ES-I3 (cell line): ENCODE data around the gene TMEM222.
A peak's percentile ranks its signal among the peaks of the same experiment; 100 is the strongest.

Experiments used
- H3K36me3 ChIP-seq: 2 replicates; pipeline ENCODE4 v1.6.1; 2013; ENCODE audit warnings: mild to moderate bottlenecking, low read length, control low read depth, moderate library complexity; ENCODE audit not compliant: insufficient read depth
- H3K4me1 ChIP-seq: 2 replicates; pipeline ENCODE4 v1.6.1; 2013; ENCODE audit warnings: mild to moderate bottlenecking, control low read depth, low read length; ENCODE audit not compliant: insufficient read depth
- H3K9ac ChIP-seq: 2 replicates; pipeline ENCODE4 v1.6.1; 2013; ENCODE audit warnings: low read depth, mild to moderate bottlenecking, low read length, moderate library complexity
- H3K9me3 ChIP-seq: 2 replicates; pipeline ENCODE4 v1.6.1; 2013; ENCODE audit warnings: mild to moderate bottlenecking, low read length, moderate library complexity; ENCODE audit not compliant: control insufficient read depth, insufficient read depth

Gene TMEM222

GRCh38 chr1:27353166-27353565, 31.2 kb downstream of the TMEM222 start:
- H3K4me1 ChIP-seq = peaks cover 8% of the 10 kb centered on the region; the same call in 1 of the 2 replicates
- H3K36me3 ChIP-seq = no peaks in the 10 kb centered on the region
- no peaks in the 10 kb centered on the region for H3K9me3 ChIP-seq
- H3K9ac ChIP-seq = no peak overlapping the region

GRCh38 chr1:27353629-27354028, 31.7 kb downstream of the TMEM222 start:
- H3K36me3 ChIP-seq = no peaks in the 10 kb centered on the region
- H3K4me1 ChIP-seq = peaks cover 8% of the 10 kb centered on the region; the same call in 1 of the 2 replicates

GRCh38 chr1:27355683-27356082, 33.7 kb downstream of the TMEM222 start:
- Histone ChIP-seq H3K9me3 (no peaks in the 10 kb centered on the region), H3K9ac (no peak overlapping the region), H3K4me1 (peaks cover 15% of the 10 kb centered on the region; the same call in 1 of the 2 replicates), H3K36me3 (no peaks in the 10 kb centered on the region)

More at GRCh38 chr1:27353629-27354028, 31.7 kb downstream of the TMEM222 start:
- H3K9ac ChIP-seq = no peak overlapping the region
- H3K9me3 ChIP-seq = no peaks in the 10 kb centered on the region

GRCh38 chr1:27356277-27356618, 34.3 kb downstream of the TMEM222 start:
- Histone ChIP-seq H3K9ac (no peak overlapping the region), H3K4me1 (peaks cover 15% of the 10 kb centered on the region; the same call in 1 of the 2 replicates), H3K36me3 (no peaks in the 10 kb centered on the region), H3K9me3 (no peaks in the 10 kb centered on the region)

DNA sequence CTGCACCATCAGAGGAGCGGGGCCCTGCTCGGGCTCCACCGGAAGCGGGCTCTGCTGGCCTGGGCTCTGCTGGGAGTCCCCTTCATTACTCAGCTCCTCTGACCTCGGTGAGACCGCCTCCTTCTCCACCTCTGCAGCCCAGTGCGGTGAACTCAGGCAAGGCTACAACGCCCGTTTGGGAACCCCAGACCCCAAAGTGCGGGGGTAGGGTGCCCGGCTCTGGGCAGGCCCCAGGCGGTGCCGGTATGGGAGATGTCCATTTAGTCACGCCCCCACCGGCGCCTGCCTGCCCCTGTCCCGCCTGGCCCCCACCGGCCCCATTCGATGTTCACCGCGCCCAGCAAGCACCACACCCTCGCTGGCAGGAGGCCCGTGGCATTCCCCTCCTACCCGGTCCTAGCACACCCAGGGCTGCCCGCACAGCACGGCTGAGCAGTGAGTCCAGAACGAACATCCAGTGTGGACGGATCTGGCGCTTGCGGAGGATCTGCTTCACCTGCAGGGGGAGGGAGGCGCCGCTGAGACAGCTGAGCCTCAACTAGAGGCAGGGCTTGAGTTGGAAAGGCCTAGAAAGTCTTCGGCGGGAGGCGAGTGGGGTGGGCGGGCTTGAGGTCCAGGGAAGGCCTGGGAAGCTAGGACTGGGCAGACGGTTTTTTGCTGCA, 34.8 kb downstream of the TMEM222 start:
- H3K9ac ChIP-seq = peak overlapping the region; percentile 35; the same call in 1 of the 2 replicates
- H3K9me3 ChIP-seq = no peaks in the 10 kb centered on the region
- peaks cover 15% of the 10 kb centered on the region; the same call in 1 of the 2 replicates for H3K4me1 ChIP-seq
- no peaks in the 10 kb centered on the region for H3K36me3 ChIP-seq

DNA sequence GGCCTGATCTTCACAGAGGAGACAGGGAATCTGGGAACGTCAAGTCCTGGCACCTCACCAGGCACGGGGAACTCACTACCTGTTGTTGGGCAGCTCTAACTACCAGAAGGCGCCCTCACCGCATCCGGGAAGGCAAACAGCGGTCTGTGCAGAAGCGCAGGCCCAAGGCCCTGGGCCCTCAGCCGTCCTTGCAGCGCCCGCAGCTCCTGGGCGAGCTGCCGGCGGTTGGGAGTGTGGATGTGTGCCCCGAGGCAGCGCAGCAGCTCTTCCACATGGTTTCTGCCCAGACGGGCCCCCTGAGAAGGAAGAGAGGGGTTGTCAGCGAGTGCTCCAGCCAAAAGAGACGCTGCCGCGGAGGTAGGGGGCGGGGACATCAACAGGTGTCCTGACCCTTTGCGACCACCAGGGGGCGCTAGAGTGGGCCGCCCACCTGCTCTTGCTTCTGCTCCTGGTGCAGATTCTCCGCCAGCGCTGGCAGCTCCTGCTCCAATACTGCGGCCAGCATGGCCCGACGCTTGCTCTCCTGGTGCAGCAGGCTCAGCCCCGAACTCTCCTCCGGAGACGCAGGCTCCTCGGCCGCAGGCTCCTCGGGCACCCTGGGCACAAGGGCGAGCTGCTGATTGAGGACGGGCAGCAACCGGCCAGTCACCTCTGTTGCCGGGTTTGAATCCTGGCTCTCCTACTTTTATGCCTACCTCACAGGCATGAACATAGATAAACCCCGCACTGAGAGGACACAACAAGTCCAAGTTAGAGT, 35.5 kb downstream of the TMEM222 start:
- no peaks in the 10 kb centered on the region for H3K36me3 ChIP-seq
- H3K4me1 ChIP-seq = peaks cover 15% of the 10 kb centered on the region; the same call in 1 of the 2 replicates
- no peaks in the 10 kb centered on the region for H3K9me3 ChIP-seq
- H3K9ac ChIP-seq = peak overlapping the region; percentile 35; the same call in 1 of the 2 replicates

DNA sequence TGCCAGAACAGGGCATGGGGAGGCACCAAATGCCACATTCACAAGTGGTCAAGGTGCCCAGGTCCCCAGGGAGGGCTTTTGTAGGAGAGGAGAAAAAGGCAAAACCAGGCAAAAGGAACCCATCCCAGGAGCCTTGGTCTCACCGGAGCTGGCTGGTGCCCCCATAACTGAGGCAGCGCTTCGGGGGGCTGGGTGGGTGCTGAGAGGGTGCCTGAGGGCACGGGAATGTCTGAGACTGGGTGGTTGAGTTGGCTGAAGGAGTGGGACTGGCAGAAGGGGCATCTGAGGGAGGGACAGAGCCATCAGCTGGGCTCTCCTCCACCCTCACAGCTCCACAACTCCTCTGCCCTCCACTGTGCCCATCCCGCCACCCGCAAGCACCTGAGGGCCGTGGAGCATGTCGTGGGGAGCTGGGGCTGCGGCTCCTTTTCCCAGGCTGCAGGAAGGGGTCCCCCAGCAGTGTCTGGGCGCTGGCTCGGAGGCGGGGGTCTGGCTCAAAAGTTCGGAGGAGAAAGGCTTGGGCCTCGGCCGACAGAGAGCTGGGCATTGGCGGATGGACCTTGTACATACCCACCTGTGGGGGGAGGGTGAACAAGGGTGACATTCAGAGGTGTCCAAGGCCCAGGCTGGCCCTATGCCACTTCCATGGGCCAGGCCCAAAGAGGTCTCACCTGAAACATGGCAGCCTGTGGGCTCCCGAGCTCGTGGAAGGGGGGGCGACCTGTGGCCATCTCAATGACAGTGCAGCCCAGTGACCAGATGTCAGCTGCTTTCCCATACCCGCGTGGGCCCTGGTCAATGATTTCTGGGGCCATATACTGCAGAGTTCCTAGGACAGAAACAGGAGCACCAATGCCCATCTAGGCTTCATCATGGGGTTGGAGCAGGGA, 36.3 kb downstream of the TMEM222 start:
- no peaks in the 10 kb centered on the region for H3K36me3 ChIP-seq
- no peaks in the 10 kb centered on the region for H3K9me3 ChIP-seq
- H3K4me1 ChIP-seq = peaks cover 15% of the 10 kb centered on the region; the same call in 1 of the 2 replicates

GRCh38 chr1:27358928-27359313, 37.0 kb downstream of the TMEM222 start:
- Histone ChIP-seq H3K9ac (no peak overlapping the region), H3K36me3 (no peaks in the 10 kb centered on the region), H3K9me3 (no peaks in the 10 kb centered on the region), H3K4me1 (peaks cover 15% of the 10 kb centered on the region; the same call in 1 of the 2 replicates)

More for the DNA sequence above, 36.3 kb downstream of the TMEM222 start:
- no peak overlapping the region for H3K9ac ChIP-seq

- peaks cover 22% of the 10 kb centered on the region for H3K4me1 ChIP-seq
- peak overlapping the region; percentile 83; the same call in 1 of the 2 replicates for H3K9ac ChIP-seq
- no peaks in the 10 kb centered on the region for H3K9me3 ChIP-seq
- H3K36me3 ChIP-seq = no peaks in the 10 kb centered on the region
These were observed 37.8 kb downstream of the TMEM222 start for GRCh38 chr1:27359822-27360158.

DNA sequence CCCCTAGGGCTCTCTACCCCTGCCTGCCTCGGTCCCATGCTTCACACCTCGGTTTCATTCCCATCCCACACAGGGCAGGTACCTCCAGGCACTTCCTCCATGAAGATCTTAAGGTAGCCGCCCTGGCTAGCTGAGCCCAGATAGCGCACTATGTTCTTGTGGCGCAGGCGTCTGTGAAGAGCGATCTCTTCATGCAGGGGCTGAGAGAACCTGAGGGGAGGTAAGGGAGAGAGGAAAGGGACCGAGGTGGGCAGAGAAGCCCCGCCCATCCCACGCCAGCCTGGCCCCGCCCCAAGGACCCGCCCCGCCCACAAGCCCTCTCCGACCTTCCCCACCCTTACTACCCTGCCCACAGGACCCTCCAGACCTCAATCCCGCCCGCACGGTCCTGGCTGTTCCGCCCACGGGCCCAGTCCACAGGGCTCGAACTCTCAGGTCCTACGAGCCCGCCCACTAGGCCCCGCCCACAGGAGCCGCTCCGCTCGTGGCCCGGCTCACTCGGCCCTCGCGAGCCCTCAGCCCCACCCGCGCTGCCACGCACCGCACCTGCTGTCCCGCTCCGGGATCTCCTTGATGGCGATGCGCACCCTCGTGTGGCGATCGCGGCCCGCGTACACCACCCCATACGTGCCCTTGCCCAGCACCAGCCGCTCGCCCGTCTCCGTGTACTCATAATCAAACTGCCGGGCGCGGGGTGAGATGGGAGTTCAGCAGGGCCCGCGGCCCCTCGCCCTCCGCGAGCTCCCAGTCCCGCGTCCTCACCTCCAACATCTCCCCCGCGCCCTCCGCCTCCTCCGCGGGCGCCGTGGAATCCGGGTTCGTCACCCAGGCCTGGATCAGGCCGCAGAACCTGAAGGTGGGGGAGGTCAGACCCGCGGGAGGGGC, 38.4 kb downstream of the TMEM222 start:
- H3K9me3 ChIP-seq = no peaks in the 10 kb centered on the region
- no peaks in the 10 kb centered on the region for H3K36me3 ChIP-seq
- H3K9ac ChIP-seq = peak overlapping the region; percentile 83
- H3K4me1 ChIP-seq = peaks cover 28% of the 10 kb centered on the region

DNA sequence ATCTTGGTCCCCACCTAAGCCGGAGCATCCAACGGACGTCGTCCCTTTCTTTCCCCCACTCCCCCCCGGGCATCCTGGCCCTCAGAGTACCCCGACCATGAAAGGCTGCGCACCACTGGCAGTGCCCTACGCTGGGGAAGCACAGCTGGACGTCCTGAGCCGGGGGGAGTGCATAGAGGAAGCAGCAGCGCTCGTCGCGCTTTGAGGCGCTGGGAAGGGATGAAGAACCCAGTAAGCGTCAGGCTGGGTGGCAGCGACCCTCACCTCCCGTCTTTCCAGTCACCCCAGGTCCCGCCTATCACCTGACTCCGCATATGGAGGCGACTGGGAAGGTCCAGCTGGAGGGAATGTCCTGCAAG, 39.1 kb downstream of the TMEM222 start:
- Histone ChIP-seq H3K36me3 (no peaks in the 10 kb centered on the region), H3K9ac (peak overlapping the region; percentile 83), H3K4me1 (peaks cover 28% of the 10 kb centered on the region)

GRCh38 chr1:27361553-27361952, 39.6 kb downstream of the TMEM222 start:
- peaks cover 23% of the 10 kb centered on the region for H3K4me1 ChIP-seq
- no peaks in the 10 kb centered on the region for H3K36me3 ChIP-seq
- no peaks in the 10 kb centered on the region for H3K9me3 ChIP-seq
- H3K9ac ChIP-seq = no peak overlapping the region

More for the DNA sequence above, 39.1 kb downstream of the TMEM222 start:
- H3K9me3 ChIP-seq = no peaks in the 10 kb centered on the region

- no peaks in the 10 kb centered on the region for H3K36me3 ChIP-seq
- no peaks in the 10 kb centered on the region for H3K9me3 ChIP-seq
- no peak overlapping the region for H3K9ac ChIP-seq
- peaks cover 23% of the 10 kb centered on the region for H3K4me1 ChIP-seq
These were observed 42.1 kb downstream of the TMEM222 start for GRCh38 chr1:27363766-27364695.
